Aorta (tissue), 5 donors: ENCODE measurements around the gene CLEC16A. TPM values are rescaled to one million over a fixed set of nuclear protein-coding genes. Genes with fewer than 3 reads are reported as not detected.
A peak's percentile ranks its signal among the peaks of the same experiment; 100 is the strongest.

Source experiments
- ATAC-seq: fragments of 200-7000 bp; cut with Tn5 transposase; one replicate; pipeline ENCODE4 v1.9.1; 2022; ENCODE audit warnings: moderate library complexity; ENCODE audit not compliant: low FRiP score
- DNase-seq, 2 donors: peaks; one replicate each; pipeline ENCODE4 v3.0.0-alpha.2; 2020
- H3K27ac ChIP-seq, 2 donors: one replicate each; pipeline ENCODE4 v1.5.1; 2013; ENCODE audit warnings: low read length in 2 of 2, mild to moderate bottlenecking in 2 of 2, moderate library complexity in 2 of 2, control low read depth in 1 of 2, inconsistent platforms in 1 of 2, low read depth in 1 of 2
- H3K27me3 ChIP-seq, 2 donors: one replicate each; pipeline ENCODE4 v1.6.1; 2013; ENCODE audit warnings: control low read depth in 1 of 2, low read length in 1 of 2, mild to moderate bottlenecking in 1 of 2, moderate library complexity in 1 of 2; ENCODE audit not compliant: insufficient read depth in 2 of 2, control insufficient read depth in 1 of 2
- H3K36me3 ChIP-seq, 2 donors: one replicate each; pipeline ENCODE4 v1.6.1; 2013; ENCODE audit warnings: control low read depth in 1 of 2, low read length in 1 of 2, mild to moderate bottlenecking in 1 of 2; ENCODE audit not compliant: insufficient read depth in 2 of 2, control insufficient read depth in 1 of 2
- H3K4me1 ChIP-seq, 2 donors: one replicate each; pipeline ENCODE4 v1.6.1; 2013; ENCODE audit warnings: low read length in 2 of 2, control low read depth in 1 of 2, mild to moderate bottlenecking in 1 of 2, moderate library complexity in 1 of 2; ENCODE audit not compliant: insufficient read depth in 2 of 2, control insufficient read depth in 1 of 2
- H3K4me3 ChIP-seq, 2 donors: one replicate each; pipeline ENCODE4 v1.5.1; 2013; ENCODE audit warnings: low read length in 2 of 2, control low read depth in 1 of 2, mild to moderate bottlenecking in 1 of 2
- H3K9me3 ChIP-seq: one replicate; pipeline ENCODE4 v1.6.1; 2013; ENCODE audit warnings: mild to moderate bottlenecking, low read length; ENCODE audit not compliant: control insufficient read depth
- WGBS, 2 donors: extraction: QIAGEN DNeasy Blood & Tissue Kit; methylation state at CpG; one replicate each; pipeline ENCODE4 v1.1.7; 2013; 5-methylcytosine and 5-hydroxymethylcytosine counted together
- intact Hi-C, 2 donors: fragments of 100-400 bp; cut with DNase I; formaldehyde crosslinking; loops; one replicate each; pipeline versions ENCODE4 v1.14.2 to v1.15.0; 2022
- polyA plus RNA-seq, 2 donors: library from polyadenylated mRNA; stranded (reverse); fragments of 200-250 nt; gene quantifications; one replicate each; pipeline ENCODE4 v1.2.3, GENCODE V29; 2013
- total RNA-seq, 2 donors: library from RNA; stranded (reverse); fragmentation: NEBNext Ultra II Directional; extraction: Animal tissue kit (Norgen Biotek cat#: 25700); gene quantifications; one replicate each; pipeline ENCODE4 v1.2.1, GENCODE V29; 2021
- donor health status: healthy with polysubstance abuse.
- donor health status: Bipolar disorder and iron deficiency.
- donor health status: DM: no; HTN: no; CAD: no.
- donor health status: DM: no; HTN: no; CAD: no.
- donor health status: DM: yes; HTN: yes; CAD: no.

Gene CLEC16A
- total and polyA plus RNA-seq, 4 donors = 5.9 to 28.8 (median 19.0) TPM

DNA sequence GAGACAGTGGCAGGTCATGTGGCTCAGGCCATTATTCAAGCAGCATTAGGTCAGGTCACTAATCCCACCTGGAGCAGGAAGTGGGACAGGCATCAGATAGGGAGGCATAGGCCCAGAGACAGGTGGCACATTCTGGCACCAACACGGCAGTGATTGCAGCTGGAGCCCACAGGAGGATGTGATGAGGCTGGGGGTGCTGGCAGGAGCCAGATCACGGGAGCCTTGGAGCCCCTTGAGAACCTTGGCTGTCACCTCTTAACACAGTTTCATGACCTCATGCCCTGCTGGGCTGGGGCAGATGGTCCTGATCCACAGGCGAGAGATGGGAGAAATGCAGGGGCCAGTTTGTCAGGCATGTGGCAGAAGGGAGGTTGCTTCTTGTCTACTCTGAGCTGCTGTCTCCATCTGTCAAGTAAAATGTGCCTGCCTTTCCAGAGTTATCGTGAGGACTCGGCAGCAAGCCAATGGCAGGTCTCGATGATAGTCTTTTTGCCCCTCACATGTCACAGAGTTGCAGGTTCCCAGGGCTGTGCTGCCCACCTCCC lies 109.6 kb downstream of the CLEC16A start:
- intact Hi-C loops = no loop called here
- WGBS, 2 donors = 48 to 52% methylated on average over 6 of the region's 6 CpGs
- ATAC-seq (no peak), DNase-seq (no peak)
- Histone ChIP-seq H3K4me3 (no peak overlapping the region), H3K9me3 (no peaks in the 10 kb centered on the region), H3K4me1 (peaks cover 0 to 2% of the 10 kb centered on the region in 2 donors), H3K36me3 (peaks cover 0 to 2% of the 10 kb centered on the region in 2 donors), H3K27me3 (no peaks in the 10 kb centered on the region), H3K27ac (no peak overlapping the region)

DNA sequence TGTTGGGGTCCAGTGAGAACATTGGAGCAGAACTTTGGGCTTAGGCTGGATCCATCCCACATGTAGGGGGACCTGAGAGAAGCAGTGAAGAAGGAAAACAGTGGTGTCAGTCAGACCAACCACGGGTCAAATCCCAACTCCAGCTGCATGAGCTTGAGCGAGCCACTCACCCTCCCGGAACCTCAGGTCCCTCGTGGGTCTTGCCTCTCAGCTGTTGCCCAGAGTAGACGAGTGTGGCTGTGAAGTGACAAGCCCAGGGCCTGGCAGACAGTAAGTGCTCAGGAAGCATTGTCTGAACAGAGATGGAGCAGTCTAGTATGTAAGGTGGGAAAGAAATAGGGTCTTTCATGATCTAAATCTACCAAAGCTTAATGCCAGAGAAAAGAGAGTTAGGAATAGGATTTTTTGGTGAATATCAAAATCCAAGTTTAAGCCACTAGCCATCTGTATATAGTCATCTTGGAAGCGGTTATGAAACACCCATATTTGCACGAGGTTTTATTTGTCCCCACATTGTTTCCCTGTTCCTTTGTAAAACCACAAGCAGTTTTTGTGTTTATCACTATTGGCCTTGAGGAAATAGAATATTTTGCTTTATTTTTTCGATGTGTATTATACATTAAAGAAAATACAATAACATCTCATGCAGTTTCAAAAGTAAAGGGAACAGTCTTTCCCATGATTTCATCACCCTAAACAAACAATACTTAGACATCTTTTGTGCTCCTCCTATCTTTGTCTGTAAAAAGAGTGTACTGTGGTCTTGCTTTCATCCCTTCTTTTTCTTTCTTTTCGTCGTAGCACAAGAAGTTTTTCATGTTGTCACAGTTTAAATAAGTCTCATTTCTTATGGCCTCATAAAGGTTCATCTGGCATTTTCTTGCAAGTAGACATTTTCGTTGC lies 112.0 kb downstream of the CLEC16A start:
- DNase-seq (peak in 1 of 2 donors; percentile 45), ATAC-seq (no peak)
- H3K36me3 ChIP-seq = peaks cover 0 to 2% of the 10 kb centered on the region in 2 donors
- no peak overlapping the region for H3K4me3 ChIP-seq
- H3K27ac ChIP-seq = peak overlapping the region in 1 of 2 donors; percentile 26
- intact Hi-C loops = no loop called here
- H3K4me1 ChIP-seq = peaks cover 0 to 2% of the 10 kb centered on the region in 2 donors
- H3K9me3 ChIP-seq = no peaks in the 10 kb centered on the region
- WGBS, 2 donors = 34 to 35% methylated on average over 11 of the region's 11 CpGs
- H3K27me3 ChIP-seq = no peaks in the 10 kb centered on the region

DNA sequence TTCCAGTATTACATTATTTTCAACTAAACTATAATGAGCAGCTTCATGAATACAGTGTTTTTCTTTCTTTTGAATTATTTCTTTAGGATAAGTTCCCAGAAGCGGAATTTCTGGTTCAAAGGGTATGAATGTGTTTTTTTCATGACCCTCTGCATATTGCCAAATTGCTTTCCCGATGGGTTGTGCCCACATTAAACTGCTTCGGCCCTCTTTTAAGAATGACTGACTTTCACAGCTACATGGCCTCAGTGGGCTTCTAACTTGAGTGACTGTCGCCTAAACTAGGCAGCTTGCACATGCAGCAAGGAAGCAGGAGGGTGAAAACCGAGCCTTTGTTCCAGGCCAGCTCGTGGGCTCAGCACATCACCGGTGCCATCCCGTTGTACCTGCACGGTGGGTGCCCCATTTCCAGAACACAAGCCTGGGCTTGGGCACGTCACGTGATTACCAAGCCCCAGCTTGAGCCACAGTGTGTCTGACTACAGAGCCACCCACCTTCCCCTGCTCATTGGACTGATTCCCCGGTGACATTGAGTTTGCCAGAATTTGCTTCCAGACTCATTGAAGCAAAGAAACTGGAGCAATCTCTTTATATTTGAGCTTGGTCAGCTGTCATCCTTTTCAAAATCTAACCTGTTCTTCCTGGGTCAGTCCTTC lies 112.8 kb downstream of the CLEC16A start:
- Histone ChIP-seq H3K36me3 (peaks cover 2% of the 10 kb centered on the region in 2 donors), H3K27me3 (no peaks in the 10 kb centered on the region), H3K4me1 (peaks cover 0 to 2% of the 10 kb centered on the region in 2 donors), H3K9me3 (no peaks in the 10 kb centered on the region), H3K4me3 (no peak overlapping the region), H3K27ac (peak overlapping the region in 1 of 2 donors; percentile 6)
- peak; percentile 34 for ATAC-seq
- WGBS, 2 donors = 23 to 29% methylated on average over 12 of the region's 12 CpGs
- peak in 1 of 2 donors; percentile 63 for DNase-seq
- intact Hi-C loops = no loop called here

DNA sequence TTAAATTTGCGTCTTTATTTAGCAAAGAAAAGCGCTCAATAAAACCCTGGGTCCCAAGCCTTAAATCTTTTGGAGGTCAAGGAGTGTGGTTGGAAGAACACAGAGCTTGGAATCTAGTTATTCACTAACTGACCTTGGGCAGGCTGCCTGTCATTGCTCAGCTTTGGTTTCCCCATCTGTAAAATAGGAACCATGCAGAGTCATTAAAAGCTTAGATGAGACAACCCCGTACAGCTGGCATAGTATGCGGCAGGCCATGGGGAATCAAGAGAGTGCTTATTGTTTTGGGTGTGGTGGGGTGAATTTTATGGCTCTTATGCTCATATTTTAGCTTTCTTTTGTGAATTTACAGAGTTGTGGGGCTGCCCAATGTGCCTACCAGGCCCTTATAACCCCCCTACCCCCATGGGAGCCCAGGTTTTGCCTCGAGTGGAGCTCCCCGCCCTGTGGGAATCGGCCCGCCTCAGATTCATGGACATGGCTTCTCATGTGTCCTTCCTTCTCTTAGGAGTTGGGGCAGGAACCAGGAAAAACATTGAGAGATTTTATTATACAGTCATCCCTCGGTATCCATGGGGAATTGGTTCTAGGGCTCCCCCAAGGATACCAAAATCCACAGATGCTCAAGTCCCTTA lies 113.5 kb downstream of the CLEC16A start:
- Histone ChIP-seq H3K36me3 (peaks cover 0 to 2% of the 10 kb centered on the region in 2 donors), H3K4me1 (peaks cover 0 to 2% of the 10 kb centered on the region in 2 donors), H3K9me3 (no peaks in the 10 kb centered on the region), H3K4me3 (no peak overlapping the region), H3K27ac (no peak overlapping the region), H3K27me3 (no peaks in the 10 kb centered on the region)
- peak in 1 of 2 donors; percentile 53 for DNase-seq
- ATAC-seq = no peak
- WGBS, 2 donors = 93 to 95% methylated on average over 9 of the region's 9 CpGs
- intact Hi-C loops = no loop called here

DNA sequence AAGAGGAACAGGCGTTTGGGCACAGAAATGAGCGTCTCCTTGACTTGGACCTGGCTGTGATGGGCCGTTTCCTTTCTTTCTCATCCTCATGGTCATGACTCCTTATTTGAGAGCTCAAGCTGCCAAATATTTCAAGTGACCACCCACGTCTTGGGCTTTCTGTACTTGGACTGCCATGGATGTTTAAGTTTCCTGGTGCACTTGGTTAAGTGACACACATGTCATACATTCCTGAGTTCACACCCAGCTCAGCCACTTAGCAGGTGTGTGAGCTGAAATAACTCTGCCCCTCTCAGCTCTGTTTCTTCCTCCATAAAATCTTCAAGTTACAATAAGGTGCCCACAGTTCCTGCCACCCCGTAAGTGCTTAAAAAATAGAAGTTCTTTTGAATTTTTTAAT lies 114.5 kb downstream of the CLEC16A start:
- Histone ChIP-seq H3K36me3 (peaks cover 0 to 2% of the 10 kb centered on the region in 2 donors), H3K9me3 (no peaks in the 10 kb centered on the region), H3K27ac (no peak overlapping the region), H3K4me3 (no peak overlapping the region), H3K4me1 (peaks cover 0 to 2% of the 10 kb centered on the region in 2 donors), H3K27me3 (no peaks in the 10 kb centered on the region)
- intact Hi-C loops = no loop called here
- ATAC-seq = no peak
- 86 to 90% methylated on average over 5 of the region's 5 CpGs for WGBS, 2 donors
- no peak for DNase-seq

DNA sequence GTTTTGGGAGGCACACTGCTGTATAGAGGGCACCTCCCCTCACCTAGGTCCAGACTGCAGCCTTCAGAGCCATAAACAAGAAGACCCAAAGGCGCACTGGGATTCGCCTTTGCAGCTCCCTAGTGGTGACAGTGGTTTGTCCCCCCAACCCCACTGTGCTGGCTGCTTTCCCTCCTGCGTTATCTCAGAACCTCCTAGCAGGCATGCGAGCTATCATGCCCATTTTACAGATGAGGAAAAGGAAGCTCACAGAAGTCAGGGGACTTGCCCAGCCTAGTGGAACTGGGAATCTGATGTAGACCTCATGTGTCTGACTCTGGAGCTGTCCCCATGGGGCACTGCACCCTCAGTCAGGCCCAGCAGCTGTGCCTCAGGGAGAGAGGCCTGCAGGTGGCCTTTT lies 115.2 kb downstream of the CLEC16A start:
- Histone ChIP-seq H3K27ac (no peak overlapping the region), H3K4me1 (peaks cover 0 to 2% of the 10 kb centered on the region in 2 donors), H3K36me3 (peaks cover 0 to 2% of the 10 kb centered on the region in 2 donors), H3K27me3 (no peaks in the 10 kb centered on the region), H3K4me3 (no peak overlapping the region), H3K9me3 (no peaks in the 10 kb centered on the region)
- intact Hi-C loops = no loop called here
- ATAC-seq = no peak
- WGBS, 2 donors = 82 to 98% methylated on average over 4 of the region's 4 CpGs
- DNase-seq = no peak

DNA sequence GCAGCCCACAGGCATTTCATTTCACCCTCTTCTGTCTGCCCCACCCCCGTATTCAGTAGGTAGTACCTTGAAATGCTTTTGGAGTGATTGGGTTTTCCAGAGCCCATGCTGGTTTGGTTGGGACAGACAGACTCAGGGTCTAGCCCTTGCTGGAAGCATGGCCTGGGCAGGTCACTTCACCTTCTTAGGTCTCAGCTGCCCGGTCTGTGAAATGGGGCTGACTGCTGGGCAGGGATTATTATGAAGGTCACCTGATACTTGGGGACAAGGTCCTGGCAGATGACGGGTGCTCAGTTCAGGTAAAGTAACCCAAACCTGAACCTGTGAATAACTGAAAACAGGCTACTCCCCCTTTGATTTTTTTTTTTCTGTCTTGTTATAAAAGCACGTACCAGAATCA lies 116.0 kb downstream of the CLEC16A start:
- no peak for ATAC-seq
- Histone ChIP-seq H3K27ac (no peak overlapping the region), H3K4me1 (peaks cover 0 to 2% of the 10 kb centered on the region in 2 donors), H3K36me3 (peaks cover 0 to 2% of the 10 kb centered on the region in 2 donors), H3K9me3 (no peaks in the 10 kb centered on the region), H3K27me3 (no peaks in the 10 kb centered on the region), H3K4me3 (no peak overlapping the region)
- no peak for DNase-seq
- 96% methylated on average over 4 of the region's 4 CpGs for WGBS, 2 donors
- intact Hi-C loops = no loop called here

DNA sequence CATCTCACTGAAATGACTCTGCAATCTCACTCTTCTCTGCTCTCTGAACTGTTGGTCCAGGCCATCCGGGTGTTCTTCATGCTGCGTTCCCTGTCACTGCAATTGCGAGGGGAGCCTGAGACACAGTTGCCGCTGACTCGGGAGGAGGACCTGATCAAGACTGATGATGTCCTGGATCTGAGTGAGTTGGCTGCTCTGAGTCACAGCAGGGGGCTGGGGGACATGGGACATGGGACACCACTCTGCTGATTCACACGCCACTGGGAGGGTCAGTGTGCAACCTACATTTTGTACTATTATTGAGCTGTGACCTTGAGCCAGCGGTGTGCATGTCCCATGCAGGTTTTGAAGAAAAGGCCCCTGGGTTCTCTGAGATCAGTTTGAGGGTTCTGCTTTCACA lies 116.5 kb downstream of the CLEC16A start:
- H3K27me3 ChIP-seq = no peaks in the 10 kb centered on the region
- intact Hi-C loops = no loop called here
- H3K36me3 ChIP-seq = peaks cover 0 to 2% of the 10 kb centered on the region in 2 donors
- ATAC-seq (no peak), DNase-seq (no peak)
- H3K4me1 ChIP-seq = peaks cover 0 to 2% of the 10 kb centered on the region in 2 donors
- H3K27ac ChIP-seq = no peak overlapping the region
- WGBS, 2 donors = 97 to 98% methylated on average over 7 of the region's 7 CpGs
- no peak overlapping the region for H3K4me3 ChIP-seq
- H3K9me3 ChIP-seq = no peaks in the 10 kb centered on the region
